Thoracic aorta (tissue), 2 donors: ENCODE data around the gene SBNO1. TPM values are rescaled to one million over a fixed set of nuclear protein-coding genes. Genes with fewer than 3 reads are reported as not detected.

Source experiments
- ATAC-seq: fragments of 150-250 bp; one replicate; pipeline ENCODE4 v1.8.0; 2017; ENCODE audit warnings: low read depth; ENCODE audit not compliant: insufficient number of reproducible peaks, low FRiP score
- DNase-seq: peaks from one replicate; pipeline ENCODE4 v3.0.0-alpha.2; 2020; ENCODE audit warnings: low spot score
- H3K27ac ChIP-seq, 2 donors: fragments of 200-600 bp; sonication (generic); 1 replicate in 1 of 2; 2 replicates in 1 of 2; pipeline ENCODE4 v1.5.1; 2016; ENCODE audit warnings: mild to moderate bottlenecking in 2 of 2, moderate library complexity in 2 of 2
- H3K27me3 ChIP-seq: fragments of 200-600 bp; sonication (generic); replicated peaks from 2 replicates; pipeline ENCODE4 v1.6.0; 2016; ENCODE audit warnings: mild to moderate bottlenecking; ENCODE audit not compliant: insufficient read depth
- H3K36me3 ChIP-seq: fragments of 200-600 bp; sonication (generic); one replicate; pipeline ENCODE4 v1.5.1; 2016
- H3K4me1 ChIP-seq, 2 donors: fragments of 200-600 bp; sonication (generic); 1 replicate in 1 of 2; 2 replicates in 1 of 2; pipeline versions ENCODE4 v1.5.1 to v1.6.0; 2016; ENCODE audit warnings: low read depth in 2 of 2, mild to moderate bottlenecking in 1 of 2; ENCODE audit not compliant: control insufficient read depth in 1 of 2
- H3K4me3 ChIP-seq: fragments of 200-600 bp; sonication (generic); 2 replicates; pipeline ENCODE4 v1.5.1; 2016; ENCODE audit warnings: mild to moderate bottlenecking
- H3K9me3 ChIP-seq: fragments of 200-600 bp; sonication (generic); 2 replicates; pipeline ENCODE4 v1.5.1; 2016
- CTCF ChIP-seq: fragments of 200-600 bp; sonication (generic); IDR thresholded peaks from one replicate; pipeline ENCODE4 v1.5.1; 2019; ENCODE audit warnings: antibody characterized with exemption
- total RNA-seq, 2 donors: library from RNA; depleted of rRNA; stranded (reverse); fragments of >200 nt; gene quantifications; one replicate each; pipeline versions ENCODE4 v1.1.0 to v1.2.3, GENCODE V29; 2016

Gene SBNO1
- total RNA-seq, 2 donors from 2014 or later, result 15.6 to 25.0 TPM

- Histone ChIP-seq H3K4me1 (peaks cover 15 to 18% of the 10 kb centered on the region in 2 donors), H3K36me3 (peaks cover 3% of the 10 kb centered on the region)
- peak; percentile 85 for ATAC-seq
Observed at GRCh38 chr12:123365025-123365917, 624 bp upstream of the SBNO1 start.

GRCh38 chr12:123363740-123364531, 711 bp downstream of the SBNO1 start:
- DNase-seq, result no peak

More at GRCh38 chr12:123365025-123365917, 624 bp upstream of the SBNO1 start:
- peak; percentile 95 for DNase-seq
- Histone ChIP-seq H3K27me3 (no peaks in the 10 kb centered on the region), H3K4me3 (peak overlapping the region; percentile 95), H3K27ac (peak overlapping the region; percentile 94 to 95), H3K9me3 (no peaks in the 10 kb centered on the region)
- peak; percentile 69 for TF ChIP-seq CTCF

DNA sequence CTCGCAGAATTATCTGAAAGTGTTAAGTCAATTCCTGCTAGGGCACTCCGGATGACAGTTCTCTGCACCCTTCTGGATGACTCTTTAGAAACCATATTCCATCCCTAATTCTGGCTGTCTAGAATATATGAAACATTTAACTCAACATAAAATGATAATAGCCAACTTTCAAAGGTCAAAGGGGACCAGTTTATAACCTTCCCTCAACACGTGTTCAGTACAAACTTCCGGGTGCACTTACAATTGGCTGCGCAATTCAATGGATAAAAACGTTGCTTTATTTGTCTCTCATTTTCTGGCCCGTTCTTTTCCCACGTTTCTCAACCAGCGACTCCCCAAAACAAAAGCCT, 1.3 kb downstream of the SBNO1 start:
- H3K36me3 ChIP-seq, result peaks cover 3% of the 10 kb centered on the region
- ATAC-seq, result no peak
- no peaks in the 10 kb centered on the region for H3K9me3 ChIP-seq
- TF ChIP-seq CTCF, result no peak
- no peak for DNase-seq
- peaks cover 15 to 18% of the 10 kb centered on the region in 2 donors for H3K4me1 ChIP-seq
- no peaks in the 10 kb centered on the region for H3K27me3 ChIP-seq
- H3K27ac ChIP-seq, result peak overlapping the region; percentile 94 to 95
- H3K4me3 ChIP-seq, result peak overlapping the region; percentile 95

More at GRCh38 chr12:123363740-123364531, 711 bp downstream of the SBNO1 start:
- Histone ChIP-seq H3K36me3 (peaks cover 3% of the 10 kb centered on the region), H3K27me3 (no peaks in the 10 kb centered on the region), H3K9me3 (no peaks in the 10 kb centered on the region), H3K4me1 (peaks cover 15 to 18% of the 10 kb centered on the region in 2 donors), H3K4me3 (peak overlapping the region; percentile 95), H3K27ac (peak overlapping the region; percentile 94 to 95)
- TF ChIP-seq CTCF, result no peak
- ATAC-seq, result peak; percentile 25

DNA sequence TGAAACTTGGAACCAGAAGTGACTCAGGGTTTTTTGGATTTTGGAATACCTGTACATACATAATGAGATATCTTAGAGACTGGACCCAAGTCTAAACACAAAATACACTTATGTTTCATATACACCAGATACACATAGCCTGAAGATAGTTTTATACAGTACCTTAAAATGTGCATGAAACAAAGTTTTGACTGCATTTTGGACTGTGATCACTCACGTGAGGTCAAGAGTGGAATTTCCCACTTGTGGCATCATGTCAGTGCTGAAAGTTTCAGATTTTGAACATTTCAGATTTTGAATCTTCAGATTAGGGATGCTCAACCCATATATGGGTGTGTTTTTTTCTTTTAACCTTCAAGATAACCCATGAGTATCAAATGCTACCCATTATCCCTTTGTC, 6.6 kb downstream of the SBNO1 start:
- no peak for TF ChIP-seq CTCF
- Histone ChIP-seq H3K27ac (no peak overlapping the region), H3K4me3 (no peak overlapping the region), H3K4me1 (peaks cover 8 to 14% of the 10 kb centered on the region in 2 donors), H3K27me3 (no peaks in the 10 kb centered on the region), H3K36me3 (peaks cover 3% of the 10 kb centered on the region), H3K9me3 (no peaks in the 10 kb centered on the region)
- ATAC-seq, result no peak
- DNase-seq, result no peak

DNA sequence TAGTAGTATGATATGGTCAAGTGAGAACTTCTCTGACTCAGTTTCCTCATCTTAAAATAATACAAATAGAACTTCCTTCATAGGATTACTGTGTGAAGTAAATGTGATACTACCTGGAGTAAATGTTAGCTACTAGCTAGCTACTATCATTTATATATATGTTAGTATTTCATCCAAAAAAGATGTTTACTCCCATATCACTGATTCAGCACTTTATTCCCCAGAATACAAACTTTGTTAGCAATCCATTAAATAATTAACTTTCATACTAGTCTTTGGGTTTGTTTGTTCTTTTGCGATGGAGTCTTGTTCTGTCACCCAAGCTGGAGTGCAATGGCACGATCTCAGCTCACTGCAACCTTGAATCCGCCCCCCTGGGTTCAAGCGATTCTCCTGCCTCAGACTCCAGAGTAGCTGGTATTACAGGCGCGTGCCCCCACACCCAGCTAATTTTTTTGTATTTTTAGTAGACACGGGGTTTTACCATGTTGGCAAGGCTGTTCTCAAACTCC, 8.4 kb downstream of the SBNO1 start:
- Histone ChIP-seq H3K36me3 (peaks cover 3% of the 10 kb centered on the region), H3K4me3 (no peak overlapping the region), H3K9me3 (no peaks in the 10 kb centered on the region), H3K27me3 (no peaks in the 10 kb centered on the region), H3K27ac (no peak overlapping the region), H3K4me1 (peaks cover 0 to 6% of the 10 kb centered on the region in 2 donors)
- TF ChIP-seq CTCF, result no peak
- no peak for ATAC-seq
- DNase-seq, result no peak
